22Rv1 (cell line): ENCODE measurements around the gene SLC10A3.

ENCODE experiments used
- ZFX ChIP-seq: fragments of 450-650 bp; IDR thresholded peaks from 2 replicates; pipeline ENCODE4 v1.6.1; 2017; ENCODE audit warnings: antibody characterized with exemption, borderline replicate concordance
- TF ChIP-seq, protein P1 (sequence below): fragments of 450-650 bp; IDR thresholded peaks from 2 replicates; pipeline ENCODE4 v1.5.1; 2017; ENCODE audit warnings: mild to moderate bottlenecking

DNA sequence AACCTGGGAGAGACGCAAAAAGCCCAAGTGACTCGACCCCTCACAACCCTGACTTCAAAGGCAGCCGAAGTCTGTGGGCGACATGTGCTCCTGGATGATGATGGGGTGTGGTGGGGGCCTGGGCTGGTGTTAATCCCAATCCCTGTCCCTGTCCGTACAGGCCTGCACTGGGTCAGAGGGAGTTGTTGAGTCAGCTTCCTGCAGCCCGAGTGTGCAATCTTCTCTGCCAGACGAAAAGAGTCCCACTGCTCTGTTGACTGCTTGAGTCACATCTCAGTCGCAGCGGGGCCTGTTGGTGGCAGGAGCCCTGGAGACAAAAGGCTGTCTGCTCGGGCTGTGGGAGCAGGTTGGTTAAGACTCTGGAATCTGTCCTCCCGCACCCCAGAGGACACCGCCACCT, 15.3 kb upstream of the SLC10A3 start:
- TF ChIP-seq, protein P1, sequence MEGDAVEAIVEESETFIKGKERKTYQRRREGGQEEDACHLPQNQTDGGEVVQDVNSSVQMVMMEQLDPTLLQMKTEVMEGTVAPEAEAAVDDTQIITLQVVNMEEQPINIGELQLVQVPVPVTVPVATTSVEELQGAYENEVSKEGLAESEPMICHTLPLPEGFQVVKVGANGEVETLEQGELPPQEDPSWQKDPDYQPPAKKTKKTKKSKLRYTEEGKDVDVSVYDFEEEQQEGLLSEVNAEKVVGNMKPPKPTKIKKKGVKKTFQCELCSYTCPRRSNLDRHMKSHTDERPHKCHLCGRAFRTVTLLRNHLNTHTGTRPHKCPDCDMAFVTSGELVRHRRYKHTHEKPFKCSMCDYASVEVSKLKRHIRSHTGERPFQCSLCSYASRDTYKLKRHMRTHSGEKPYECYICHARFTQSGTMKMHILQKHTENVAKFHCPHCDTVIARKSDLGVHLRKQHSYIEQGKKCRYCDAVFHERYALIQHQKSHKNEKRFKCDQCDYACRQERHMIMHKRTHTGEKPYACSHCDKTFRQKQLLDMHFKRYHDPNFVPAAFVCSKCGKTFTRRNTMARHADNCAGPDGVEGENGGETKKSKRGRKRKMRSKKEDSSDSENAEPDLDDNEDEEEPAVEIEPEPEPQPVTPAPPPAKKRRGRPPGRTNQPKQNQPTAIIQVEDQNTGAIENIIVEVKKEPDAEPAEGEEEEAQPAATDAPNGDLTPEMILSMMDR: no peak
- TF ChIP-seq ZFX: no peak
